Fibroblast of pulmonary artery (primary cell): ENCODE data around the gene IRX5.

Experiments used
- DNase-seq: peaks from one replicate; pipeline ENCODE4 v3.0.0-alpha.2; 2010; ENCODE audit warnings: low read depth
- H3K4me3 ChIP-seq: replicated peaks from 2 replicates; pipeline ENCODE4 v1.5.1; 2011; ENCODE audit warnings: low read depth, mild to moderate bottlenecking, control low read depth, low read length, moderate library complexity
- TF ChIP-seq, protein P1 (sequence below): IDR thresholded peaks from 2 replicates; pipeline ENCODE4 v1.5.1; 2011; ENCODE audit warnings: mild to moderate bottlenecking, control low read depth, low read length, inconsistent platforms; ENCODE audit errors: missing control alignments

IRX5 gene

DNA sequence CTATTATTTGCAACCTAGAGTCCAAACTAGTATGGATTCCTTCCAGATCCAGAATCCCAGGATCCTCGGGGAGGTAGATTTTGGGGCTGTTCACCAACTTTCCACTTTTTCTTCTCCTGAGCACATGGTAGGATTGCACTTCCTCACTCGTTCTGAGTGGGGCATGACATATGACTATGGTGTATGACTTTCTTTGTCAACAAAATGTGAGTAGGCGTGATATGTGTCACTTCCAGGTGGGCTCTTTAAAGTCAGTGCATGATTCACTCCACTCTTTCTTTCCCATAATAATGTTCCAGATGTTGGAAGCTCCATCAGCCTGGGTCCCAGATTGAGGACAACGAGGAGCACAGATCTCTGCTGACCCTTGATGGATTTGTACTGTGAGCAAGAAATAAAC, 21.5 kb downstream of the IRX5 start:
- H3K4me3 ChIP-seq, result no peak overlapping the region
- DNase-seq, result no peak
- TF ChIP-seq, protein P1, sequence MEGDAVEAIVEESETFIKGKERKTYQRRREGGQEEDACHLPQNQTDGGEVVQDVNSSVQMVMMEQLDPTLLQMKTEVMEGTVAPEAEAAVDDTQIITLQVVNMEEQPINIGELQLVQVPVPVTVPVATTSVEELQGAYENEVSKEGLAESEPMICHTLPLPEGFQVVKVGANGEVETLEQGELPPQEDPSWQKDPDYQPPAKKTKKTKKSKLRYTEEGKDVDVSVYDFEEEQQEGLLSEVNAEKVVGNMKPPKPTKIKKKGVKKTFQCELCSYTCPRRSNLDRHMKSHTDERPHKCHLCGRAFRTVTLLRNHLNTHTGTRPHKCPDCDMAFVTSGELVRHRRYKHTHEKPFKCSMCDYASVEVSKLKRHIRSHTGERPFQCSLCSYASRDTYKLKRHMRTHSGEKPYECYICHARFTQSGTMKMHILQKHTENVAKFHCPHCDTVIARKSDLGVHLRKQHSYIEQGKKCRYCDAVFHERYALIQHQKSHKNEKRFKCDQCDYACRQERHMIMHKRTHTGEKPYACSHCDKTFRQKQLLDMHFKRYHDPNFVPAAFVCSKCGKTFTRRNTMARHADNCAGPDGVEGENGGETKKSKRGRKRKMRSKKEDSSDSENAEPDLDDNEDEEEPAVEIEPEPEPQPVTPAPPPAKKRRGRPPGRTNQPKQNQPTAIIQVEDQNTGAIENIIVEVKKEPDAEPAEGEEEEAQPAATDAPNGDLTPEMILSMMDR, result no peak

DNA sequence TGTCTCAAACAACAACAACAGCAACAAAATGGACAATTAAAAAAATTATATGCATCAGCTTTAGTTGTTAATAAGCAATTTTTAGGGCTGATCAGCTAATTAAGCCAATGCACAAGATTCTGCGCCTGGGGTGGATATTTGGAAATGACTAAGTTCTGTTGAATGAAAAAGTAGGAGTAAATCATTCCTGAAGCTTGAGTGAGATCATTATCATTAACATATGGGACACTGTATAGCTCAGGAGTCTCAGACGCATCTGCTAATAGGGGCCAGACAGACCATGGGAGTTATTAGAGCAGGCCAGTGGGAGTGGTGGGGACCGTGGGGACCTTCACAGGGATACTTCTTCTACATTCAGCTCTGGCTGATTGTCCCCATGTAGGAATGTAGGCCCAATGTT, 22.8 kb downstream of the IRX5 start:
- H3K4me3 ChIP-seq, result no peak overlapping the region
- TF ChIP-seq, protein P1, result no peak
- no peak for DNase-seq

DNA sequence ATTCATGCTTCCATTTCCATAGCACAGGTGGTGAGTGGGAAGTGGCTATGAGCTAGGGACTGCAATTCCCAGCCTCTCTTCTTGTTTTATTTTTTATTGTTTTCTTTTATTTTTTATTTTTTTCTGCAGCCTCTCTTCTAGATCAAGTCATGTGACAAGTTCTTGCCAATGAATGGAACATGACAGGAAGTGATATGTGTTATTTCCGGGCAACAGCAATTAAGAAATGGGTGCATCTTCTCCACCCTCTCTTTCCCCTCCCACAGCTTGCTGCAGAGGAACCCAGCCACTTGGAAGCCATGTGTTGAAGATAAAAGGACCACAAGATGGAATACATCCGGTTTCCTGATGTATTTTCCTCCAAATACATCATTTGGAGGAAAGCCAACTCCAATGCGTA, 23.6 kb downstream of the IRX5 start:
- no peak for DNase-seq
- TF ChIP-seq, protein P1, result no peak

DNA sequence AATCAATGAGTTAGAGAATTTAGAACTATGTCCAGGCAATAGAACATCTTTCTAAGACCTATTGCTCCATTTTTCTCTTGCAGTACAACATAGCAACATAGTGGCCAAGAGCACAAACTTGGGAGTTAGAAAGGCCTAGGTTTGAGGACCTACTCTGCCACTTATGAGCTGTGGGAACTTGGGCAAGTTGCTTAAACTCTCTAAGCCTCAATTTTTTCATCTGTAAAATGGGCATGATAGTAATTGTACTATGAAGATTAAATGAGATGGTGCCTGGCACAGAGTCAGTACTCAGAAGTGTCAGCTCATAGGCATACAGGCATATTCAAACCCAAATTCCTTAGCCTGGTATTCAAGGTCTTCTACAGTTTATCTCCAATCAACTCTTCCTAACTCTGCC, 25.1 kb downstream of the IRX5 start:
- no peak for DNase-seq
- H3K4me3 ChIP-seq, result no peak overlapping the region
- TF ChIP-seq, protein P1, result no peak

More for the DNA sequence above, 23.6 kb downstream of the IRX5 start:
- H3K4me3 ChIP-seq, result no peak overlapping the region

DNA sequence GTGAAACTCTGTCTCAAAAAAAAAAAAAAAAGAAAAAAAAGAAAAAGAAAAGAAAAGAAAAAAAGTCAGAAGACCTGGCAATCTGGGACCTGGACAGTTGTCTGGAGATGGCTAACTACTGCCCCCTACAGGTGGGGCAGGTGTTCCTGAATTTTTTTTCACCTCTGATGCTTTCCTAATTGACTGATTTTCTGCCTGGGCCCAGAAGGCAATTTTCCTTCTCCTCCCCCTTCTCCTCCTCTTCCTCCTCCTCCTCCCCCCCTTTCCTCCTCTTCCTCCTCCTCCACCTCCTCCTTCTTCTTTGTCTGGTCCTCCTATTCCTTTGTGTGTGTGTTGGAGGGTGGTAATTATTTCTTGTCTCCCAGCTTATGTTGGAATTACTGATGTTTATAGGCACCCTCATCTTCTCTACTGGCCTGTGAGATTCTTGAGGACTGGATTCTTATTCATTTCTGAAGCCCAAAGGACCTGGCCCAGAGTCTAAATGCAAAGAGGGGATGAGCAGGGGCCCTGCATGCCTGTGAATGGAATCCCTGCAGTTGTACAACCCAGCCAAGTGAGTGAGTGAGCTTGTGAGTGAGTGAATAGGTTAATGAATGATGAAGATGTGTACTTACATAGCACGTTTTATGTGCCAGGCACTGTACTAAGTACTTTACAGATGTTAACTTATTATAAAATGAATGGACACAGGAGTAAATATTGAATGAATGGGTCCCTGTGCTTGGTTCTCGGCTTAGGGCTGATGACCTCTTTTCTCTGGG, 26.9 kb downstream of the IRX5 start:
- TF ChIP-seq, protein P1, result peak; percentile 41
- H3K4me3 ChIP-seq, result no peak overlapping the region
- DNase-seq, result no peak

DNA sequence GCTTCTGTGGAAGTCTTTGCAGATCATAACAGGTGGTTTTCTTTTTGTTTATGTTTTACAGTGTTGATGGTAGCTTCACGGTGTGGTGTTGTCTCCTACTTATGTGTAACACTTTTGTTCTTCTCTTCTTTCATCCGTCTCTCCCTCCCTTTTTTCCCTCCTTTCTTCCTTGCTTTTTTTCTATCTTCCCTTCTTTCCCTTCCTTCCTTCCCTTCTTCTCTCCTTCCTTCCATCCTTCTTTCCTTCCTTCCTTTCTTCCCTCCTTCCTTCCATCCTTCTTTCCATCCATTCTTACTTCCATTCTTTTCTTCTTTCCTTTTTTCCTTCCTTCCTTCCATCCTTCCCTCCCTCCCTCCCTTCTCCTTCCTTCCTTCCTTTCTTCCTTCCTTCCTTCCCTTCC, 31.4 kb downstream of the IRX5 start:
- TF ChIP-seq, protein P1, result no peak
- H3K4me3 ChIP-seq, result no peak overlapping the region
- DNase-seq, result no peak

DNA sequence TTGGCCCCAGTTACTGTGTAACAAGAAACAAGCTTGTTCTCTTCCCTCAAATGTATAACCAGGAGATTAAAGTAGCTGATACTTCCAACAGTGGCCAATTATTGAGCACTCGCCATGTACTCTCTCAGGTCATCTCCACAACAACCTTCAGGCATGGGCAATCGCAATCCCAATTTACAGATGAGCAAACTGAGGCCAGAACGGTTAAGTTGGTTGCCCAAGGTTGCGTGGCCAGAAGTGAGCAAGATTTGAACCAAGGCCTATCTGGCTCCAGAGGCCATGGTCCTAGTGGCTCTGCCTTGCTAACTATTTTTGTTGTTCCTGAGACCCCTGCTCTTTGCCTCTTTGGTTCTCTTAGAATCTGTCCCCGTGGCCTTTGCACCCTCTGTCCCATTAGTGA, 33.6 kb downstream of the IRX5 start:
- TF ChIP-seq, protein P1, result no peak

More for the DNA sequence above, 33.6 kb downstream of the IRX5 start:
- no peak for DNase-seq
- H3K4me3 ChIP-seq, result no peak overlapping the region
